H1 (cell line): ENCODE measurements around the gene ABCF2.

Experiments used
- CTCF ChIP-seq, 3 experiments: IDR thresholded peaks; 1 replicate in 2 of 3; 2 replicates in 1 of 3; pipeline versions ENCODE4 v1.5.1 to v1.6.1; 2011; ENCODE audit warnings: low read length in 3 of 3, mild to moderate bottlenecking in 3 of 3, inconsistent platforms in 2 of 3, low read depth in 1 of 3, moderate library complexity in 1 of 3; ENCODE audit not compliant: insufficient read depth in 1 of 3; ENCODE audit errors: control extremely low read depth in 1 of 3
- HDAC6 ChIP-seq: IDR thresholded peaks from one replicate; pipeline ENCODE4 v1.7.1; 2012; ENCODE audit warnings: low read depth, mild to moderate bottlenecking, inconsistent platforms, low read length, moderate library complexity
- MAX ChIP-seq: IDR thresholded peaks from 2 replicates; pipeline ENCODE4 v1.6.1; 2012; ENCODE audit warnings: inconsistent platforms
- POLR2A ChIP-seq, 2 experiments: IDR thresholded peaks; 1 replicate in 1 of 2; 2 replicates in 1 of 2; pipeline ENCODE4 v1.6.1; 2011; ENCODE audit warnings: low read depth in 2 of 2, low read length in 2 of 2, mild to moderate bottlenecking in 2 of 2; ENCODE audit errors: control extremely low read depth in 1 of 2
- POLR2AphosphoS5 ChIP-seq: IDR thresholded peaks from 2 replicates; pipeline ENCODE4 v1.6.1; 2011; ENCODE audit warnings: low read depth, low read length
- RFX5 ChIP-seq: IDR thresholded peaks from 2 replicates; pipeline ENCODE4 v1.6.1; 2011; ENCODE audit warnings: low read depth, low read length, improper control_type of control experiment, borderline replicate concordance
- SIRT6 ChIP-seq: IDR thresholded peaks from one replicate; pipeline ENCODE4 v1.7.1; 2012; ENCODE audit warnings: low read length, inconsistent platforms
- TEAD4 ChIP-seq: IDR thresholded peaks from 2 replicates; pipeline ENCODE4 v1.6.1; 2012; ENCODE audit warnings: low read depth, low read length, inconsistent platforms, mixed read lengths

- TF ChIP-seq MAX (no peak), TEAD4 (no peak), HDAC6 (no peak), CTCF (IDR thresholded peaks at IDR 0.05; ENCODE audit: control extremely low read depth in 1 of 3, insufficient read depth in 1 of 3, low read depth in 1 of 3, low read length in 3 of 3) (no peak), POLR2AphosphoS5 (no peak), SIRT6 (no peak), POLR2A (IDR thresholded peaks at IDR 0.05; ENCODE audit: control extremely low read depth in 1 of 2, low read depth in 2 of 2, low read length in 2 of 2) (no peak), RFX5 (no peak)
Observed at GRCh38 chr7:151273651-151274390, 46.8 kb upstream of the ABCF2 start.
